ENCODE measurements around the gene PTGER2. TPM values are rescaled to one million over a fixed set of nuclear protein-coding genes. Genes with fewer than 3 reads are reported as not detected.

The PTGER2 gene
- polyA plus RNA-seq, 1 donor (not counting 4 experiments of a cell fraction or from before 2014, with no cell fraction given), result 0.28 TPM

DNA sequence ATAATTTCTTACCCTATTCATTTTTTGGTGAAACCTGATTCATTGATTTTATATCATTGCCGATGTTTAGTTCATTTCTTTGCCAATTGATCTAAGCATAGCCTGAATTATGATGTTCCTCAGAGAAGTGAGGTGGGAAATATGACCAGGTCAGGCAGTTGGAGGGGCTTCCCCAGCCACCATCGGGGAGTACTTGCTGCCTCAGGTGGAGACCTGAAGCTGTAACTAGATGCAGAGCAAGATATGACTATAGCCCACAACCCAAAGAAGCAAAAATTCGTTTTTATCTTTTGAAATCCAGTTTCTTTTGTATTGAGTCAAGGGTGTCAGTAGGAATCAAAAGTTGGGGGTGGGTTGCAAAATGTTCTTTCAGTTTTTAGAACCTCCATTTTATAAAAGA, 38.7 kb upstream of the PTGER2 start:
- no peak overlapping the region for H3K9ac ChIP-seq (ENCODE audit: control insufficient read depth, extremely low read depth, insufficient read depth, low read length)
- H3K36me3 ChIP-seq (ENCODE audit: control insufficient read depth in 2 of 2, extremely low read depth in 1 of 2, insufficient read depth in 2 of 2, low read length in 2 of 2), result no peaks in the 10 kb centered on the region
- H3K4me1 ChIP-seq (ENCODE audit: control insufficient read depth, extremely low read depth, insufficient read depth, low read length), result peaks cover 12% of the 10 kb centered on the region
- H3K9me1 ChIP-seq (ENCODE audit: control insufficient read depth, extremely low read depth, insufficient read depth, low read length), result no peaks in the 10 kb centered on the region
- no peak overlapping the region for H2AFZ ChIP-seq (ENCODE audit: control insufficient read depth, low read length)
- H3K4me2 ChIP-seq (ENCODE audit: control insufficient read depth, extremely low read depth, insufficient read depth, low read depth, low read length), result no peak overlapping the region
- H3K27me3 ChIP-seq (ENCODE audit: control insufficient read depth, extremely low read depth, insufficient read depth, low read length), result peaks cover under 1% of the 10 kb centered on the region
- H3K9me3 ChIP-seq (ENCODE audit: control insufficient read depth, low read depth, low read length), result no peaks in the 10 kb centered on the region
- no peak overlapping the region for H3K4me3 ChIP-seq (ENCODE audit: control insufficient read depth in 2 of 3, extremely low read depth in 1 of 3, insufficient read depth in 2 of 3, low read depth in 1 of 3, low read length in 3 of 3)
- no peaks in the 10 kb centered on the region for H3K79me2 ChIP-seq (ENCODE audit: control insufficient read depth, insufficient read depth, low read length)
- TF ChIP-seq, protein P1, sequence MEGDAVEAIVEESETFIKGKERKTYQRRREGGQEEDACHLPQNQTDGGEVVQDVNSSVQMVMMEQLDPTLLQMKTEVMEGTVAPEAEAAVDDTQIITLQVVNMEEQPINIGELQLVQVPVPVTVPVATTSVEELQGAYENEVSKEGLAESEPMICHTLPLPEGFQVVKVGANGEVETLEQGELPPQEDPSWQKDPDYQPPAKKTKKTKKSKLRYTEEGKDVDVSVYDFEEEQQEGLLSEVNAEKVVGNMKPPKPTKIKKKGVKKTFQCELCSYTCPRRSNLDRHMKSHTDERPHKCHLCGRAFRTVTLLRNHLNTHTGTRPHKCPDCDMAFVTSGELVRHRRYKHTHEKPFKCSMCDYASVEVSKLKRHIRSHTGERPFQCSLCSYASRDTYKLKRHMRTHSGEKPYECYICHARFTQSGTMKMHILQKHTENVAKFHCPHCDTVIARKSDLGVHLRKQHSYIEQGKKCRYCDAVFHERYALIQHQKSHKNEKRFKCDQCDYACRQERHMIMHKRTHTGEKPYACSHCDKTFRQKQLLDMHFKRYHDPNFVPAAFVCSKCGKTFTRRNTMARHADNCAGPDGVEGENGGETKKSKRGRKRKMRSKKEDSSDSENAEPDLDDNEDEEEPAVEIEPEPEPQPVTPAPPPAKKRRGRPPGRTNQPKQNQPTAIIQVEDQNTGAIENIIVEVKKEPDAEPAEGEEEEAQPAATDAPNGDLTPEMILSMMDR (optimal IDR thresholded peaks at IDR 0.05 in 1 of 3, IDR thresholded peaks at IDR 0.05 in 1 of 3, conservative IDR thresholded peaks at IDR 0.05 in 1 of 3; ENCODE audit: extremely low read depth in 1 of 3, insufficient read depth in 2 of 3, low read length in 3 of 3), result no peak
- no peak for TF ChIP-seq EZH2 (IDR thresholded peaks at IDR 0.05; ENCODE audit: low read length)
- dilution Hi-C loops (cut with MboI; ENCODE audit: extremely low pct_ligation_motif_present, low sequenced_read_pairs), result no loop called here
- H4K20me1 ChIP-seq (ENCODE audit: control insufficient read depth, extremely low read depth, insufficient read depth, low read length), result no peaks in the 10 kb centered on the region
- no peak overlapping the region for H3K27ac ChIP-seq (ENCODE audit: control insufficient read depth, insufficient read depth, low read length)
- FAIRE-seq (no peak), DNase-seq (ENCODE audit: low read depth, low spot score) (no peak)

DNA sequence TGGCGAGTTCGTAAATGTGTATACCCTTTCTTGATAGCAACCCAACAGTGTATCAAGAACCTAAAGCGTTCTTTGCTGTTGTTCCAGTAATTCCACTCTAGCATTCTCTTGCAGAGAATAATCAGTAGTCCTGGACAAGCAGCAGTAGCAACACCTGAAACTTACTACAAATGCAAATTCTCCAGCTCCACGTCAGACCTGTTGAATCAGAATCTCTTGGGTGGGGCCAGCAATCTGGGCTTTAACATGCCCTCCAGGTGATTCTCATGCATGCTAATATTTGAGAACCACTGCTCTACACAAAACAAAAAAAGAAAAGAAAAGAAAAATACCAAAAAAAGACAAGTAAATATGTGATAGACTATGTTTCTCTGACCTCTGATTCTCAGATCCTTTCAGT, 36.6 kb upstream of the PTGER2 start:
- no peaks in the 10 kb centered on the region for H3K9me3 ChIP-seq (ENCODE audit: control insufficient read depth, low read depth, low read length)
- DNase-seq (ENCODE audit: low read depth, low spot score) (peak; percentile 19), FAIRE-seq (peak; percentile 80)
- TF ChIP-seq, protein P1 (optimal IDR thresholded peaks at IDR 0.05 in 1 of 3, IDR thresholded peaks at IDR 0.05 in 1 of 3, conservative IDR thresholded peaks at IDR 0.05 in 1 of 3; ENCODE audit: extremely low read depth in 1 of 3, insufficient read depth in 2 of 3, low read length in 3 of 3), result no peak
- no peak for TF ChIP-seq EZH2 (IDR thresholded peaks at IDR 0.05; ENCODE audit: low read length)
- no peak overlapping the region for H3K9ac ChIP-seq (ENCODE audit: control insufficient read depth, extremely low read depth, insufficient read depth, low read length)
- H3K27ac ChIP-seq (ENCODE audit: control insufficient read depth, insufficient read depth, low read length), result no peak overlapping the region
- no peak overlapping the region for H3K4me3 ChIP-seq (ENCODE audit: control insufficient read depth in 2 of 3, extremely low read depth in 1 of 3, insufficient read depth in 2 of 3, low read depth in 1 of 3, low read length in 3 of 3)
- H4K20me1 ChIP-seq (ENCODE audit: control insufficient read depth, extremely low read depth, insufficient read depth, low read length), result no peaks in the 10 kb centered on the region
- no peak overlapping the region for H2AFZ ChIP-seq (ENCODE audit: control insufficient read depth, low read length)
- no peaks in the 10 kb centered on the region for H3K27me3 ChIP-seq (ENCODE audit: control insufficient read depth, extremely low read depth, insufficient read depth, low read length)
- H3K4me2 ChIP-seq (ENCODE audit: control insufficient read depth, extremely low read depth, insufficient read depth, low read depth, low read length), result peak overlapping the region; percentile 12
- no peaks in the 10 kb centered on the region for H3K36me3 ChIP-seq (ENCODE audit: control insufficient read depth in 2 of 2, extremely low read depth in 1 of 2, insufficient read depth in 2 of 2, low read length in 2 of 2)
- H3K9me1 ChIP-seq (ENCODE audit: control insufficient read depth, extremely low read depth, insufficient read depth, low read length), result no peaks in the 10 kb centered on the region
- peaks cover 12% of the 10 kb centered on the region for H3K4me1 ChIP-seq (ENCODE audit: control insufficient read depth, extremely low read depth, insufficient read depth, low read length)
- dilution Hi-C loops (cut with MboI; ENCODE audit: extremely low pct_ligation_motif_present, low sequenced_read_pairs), result no loop called here
- no peaks in the 10 kb centered on the region for H3K79me2 ChIP-seq (ENCODE audit: control insufficient read depth, insufficient read depth, low read length)

Measured in keratinocyte (primary cell).